ENCODE measurements around the gene GSTA2.
"Not testable (repeated sequence)": the region's sequence is repeated elsewhere in the genome, so short reads cannot be mapped to it uniquely, and the experiment has no call there.

Gene GSTA2

DNA sequence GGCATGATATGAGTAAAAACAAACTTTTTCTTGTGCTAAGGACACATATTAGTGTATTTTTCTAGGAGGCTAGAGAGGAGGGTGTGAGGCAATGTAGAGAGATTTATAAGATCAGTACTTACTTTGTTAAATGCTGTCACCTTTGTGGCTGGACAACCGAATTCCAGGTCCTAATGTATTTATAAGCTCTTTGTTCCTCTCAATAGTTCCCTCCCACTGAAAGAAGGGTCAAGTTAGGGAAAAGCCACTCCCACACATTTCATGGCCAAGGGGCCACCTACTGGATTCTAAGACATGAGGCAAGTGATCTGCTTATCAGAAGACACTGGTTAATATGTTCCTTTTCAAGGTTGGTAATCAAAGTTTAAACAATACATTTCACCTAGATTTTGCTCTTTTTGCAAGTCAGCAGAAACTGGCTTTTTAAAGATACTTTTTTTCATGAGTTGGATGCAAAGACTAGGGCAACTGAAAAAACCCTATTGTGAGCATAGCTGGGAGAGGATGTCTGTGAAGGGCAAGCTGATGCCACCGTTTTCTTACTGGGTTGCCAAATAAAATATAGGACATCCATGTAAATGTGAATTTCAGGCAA, at the start of gene GSTA2:
Gene GSTA2, minus strand, starts transcription at position 154 of the 595 bp plus-strand sequence. CDS start 5,528 bp downstream, outside the sequence.
- DNase-seq, result not testable (repeated sequence)

GRCh38 chr6:52809777-52810176, 46.5 kb upstream of the GSTA2 start:
- DNase-seq, result not testable (repeated sequence)

GRCh38 chr6:52808660-52809059, 45.4 kb upstream of the GSTA2 start:
- DNase-seq, result no peak

- not testable (repeated sequence) for DNase-seq
Observed at GRCh38 chr6:52803668-52804255, 40.5 kb upstream of the GSTA2 start, which contains the start of gene GSTA1. TSS of gene GSTA1 (minus strand) at chr6:52803816. CDS start at chr6:52799267, 4,549 bp downstream.

DNA sequence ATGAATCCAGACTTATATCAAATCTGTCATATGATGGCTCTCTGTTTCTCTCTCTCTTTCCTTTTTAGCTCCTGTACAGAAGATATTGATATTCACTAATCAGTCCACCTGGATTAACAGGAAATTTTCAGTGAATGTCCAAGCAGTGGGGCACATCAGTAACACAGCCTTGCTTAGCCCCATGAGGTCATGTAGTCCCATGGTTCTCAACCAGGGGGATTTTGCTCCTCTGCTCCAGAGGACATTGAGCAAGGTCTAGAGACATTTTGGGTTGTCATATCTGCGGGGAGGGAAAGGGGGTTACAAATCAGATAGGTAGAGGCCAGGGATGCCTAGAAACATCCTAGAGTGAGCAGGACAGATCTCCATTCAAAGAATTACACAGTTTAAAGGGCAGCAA, 39.5 kb upstream of the GSTA2 start:
- DNase-seq, result no peak

DNA sequence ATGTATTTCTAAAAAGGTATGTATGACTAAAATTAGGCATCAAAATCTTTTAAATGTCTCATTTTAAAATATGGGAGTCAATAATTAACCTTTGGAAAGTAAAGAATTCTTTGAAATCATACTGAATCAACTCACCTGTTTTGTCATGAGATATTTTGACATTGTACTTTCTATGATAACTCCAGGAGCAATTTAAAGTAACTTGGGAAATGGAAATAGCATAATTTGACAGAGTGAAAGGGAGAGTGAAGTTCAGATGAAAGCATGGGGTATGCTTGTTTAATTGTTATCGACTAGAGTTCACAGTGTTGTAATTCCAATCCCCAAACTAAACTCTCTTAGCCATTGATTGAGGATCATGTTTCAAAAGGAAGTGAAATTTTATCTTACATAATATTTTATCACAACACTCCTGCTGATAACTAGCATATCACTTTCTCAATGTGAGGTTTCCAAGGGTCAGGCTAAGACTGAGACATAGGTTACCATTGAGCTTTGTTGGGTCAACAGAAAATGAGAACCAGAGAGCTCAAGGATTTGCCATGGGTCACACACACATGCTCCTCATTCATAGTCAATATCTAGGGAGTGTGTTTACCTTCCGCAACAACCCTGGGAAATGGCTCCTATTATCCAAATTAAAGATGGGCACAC, 38.0 kb upstream of the GSTA2 start:
- no peak for DNase-seq

DNA sequence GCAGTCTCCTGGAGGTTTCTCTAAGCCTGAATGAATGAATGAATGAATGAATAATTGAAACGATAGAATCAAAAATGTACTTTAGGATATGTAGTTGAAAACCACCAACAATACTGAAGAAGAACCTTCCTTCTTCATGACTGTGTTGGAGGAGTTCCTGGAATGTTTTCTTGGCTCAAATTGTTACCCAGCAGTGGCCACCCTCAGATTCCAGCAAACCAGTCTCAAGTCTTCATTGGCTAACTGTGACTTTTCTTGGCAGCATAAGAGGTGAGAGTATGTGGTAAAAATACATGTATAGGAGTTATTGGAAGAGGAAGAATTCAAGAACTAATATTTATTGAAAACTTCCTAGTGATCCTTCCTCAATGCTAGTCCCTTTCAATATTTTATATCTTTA, 36.0 kb upstream of the GSTA2 start:
- DNase-seq, result not testable (repeated sequence)

DNA sequence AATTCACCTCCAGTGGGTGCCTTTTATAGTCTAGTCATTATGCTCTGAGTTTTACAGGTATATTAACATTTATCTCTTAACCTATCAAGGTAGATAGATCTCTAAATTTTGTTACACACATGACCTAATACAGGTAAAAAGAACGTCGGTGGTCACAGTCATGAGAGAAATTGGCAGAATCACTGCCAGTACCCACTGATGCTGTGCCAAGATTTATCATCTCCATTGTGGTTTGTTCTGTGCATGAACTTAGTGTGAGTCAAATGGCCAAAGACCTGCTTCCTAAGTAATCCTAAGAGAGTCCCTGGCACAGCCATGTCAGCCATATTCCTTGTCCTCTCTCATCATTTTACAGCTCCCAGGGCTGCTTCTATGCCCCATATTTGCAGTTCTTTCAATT, 31.1 kb upstream of the GSTA2 start:
- DNase-seq, result not testable (repeated sequence)

DNA sequence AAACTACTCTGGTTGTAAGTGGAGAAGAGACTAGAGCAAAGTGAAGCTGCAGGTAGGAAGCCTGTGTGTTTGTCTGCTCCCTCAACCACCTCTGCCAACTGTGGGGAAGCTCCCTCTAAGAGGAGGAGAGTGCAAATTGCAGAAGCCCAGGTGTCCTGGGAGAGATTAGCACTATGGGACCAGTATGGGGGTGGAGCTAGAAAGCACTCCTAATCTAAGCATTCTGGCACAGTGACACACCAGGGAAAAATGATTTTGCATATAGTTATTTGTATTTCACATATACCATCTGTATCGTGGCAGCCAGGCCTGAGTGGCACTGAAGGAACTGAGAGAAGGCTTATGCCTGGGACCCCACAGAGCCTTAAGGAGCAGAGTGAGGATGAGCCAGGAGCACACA, 27.6 kb upstream of the GSTA2 start:
- no peak for DNase-seq

GRCh38 chr6:52789658-52790057, 26.4 kb upstream of the GSTA2 start:
- not testable (repeated sequence) for DNase-seq

- DNase-seq, result no peak
Observed at GRCh38 chr6:52788478-52788877, 25.2 kb upstream of the GSTA2 start.

DNA sequence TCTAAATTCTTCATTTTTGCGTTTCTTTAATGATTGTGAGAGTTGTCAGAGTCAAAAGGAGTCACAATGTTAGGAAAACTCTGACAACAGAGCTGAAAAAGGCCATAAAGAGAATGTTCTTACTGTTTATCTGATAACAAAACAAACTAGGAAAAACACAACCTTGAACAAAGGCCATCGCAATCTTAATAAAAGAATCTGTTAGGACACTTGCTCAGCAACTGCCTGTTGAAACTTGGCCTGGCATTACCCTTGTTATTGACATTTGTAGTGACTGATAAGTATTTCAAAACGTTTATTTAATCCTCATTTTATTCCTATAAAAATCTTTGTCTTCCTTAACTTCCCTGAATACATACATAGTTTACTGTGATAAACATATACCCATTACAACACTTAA, 24.6 kb upstream of the GSTA2 start:
- no peak for DNase-seq

- no peak for DNase-seq
Observed at GRCh38 chr6:52786249-52786956, 23.1 kb upstream of the GSTA2 start.

DNA sequence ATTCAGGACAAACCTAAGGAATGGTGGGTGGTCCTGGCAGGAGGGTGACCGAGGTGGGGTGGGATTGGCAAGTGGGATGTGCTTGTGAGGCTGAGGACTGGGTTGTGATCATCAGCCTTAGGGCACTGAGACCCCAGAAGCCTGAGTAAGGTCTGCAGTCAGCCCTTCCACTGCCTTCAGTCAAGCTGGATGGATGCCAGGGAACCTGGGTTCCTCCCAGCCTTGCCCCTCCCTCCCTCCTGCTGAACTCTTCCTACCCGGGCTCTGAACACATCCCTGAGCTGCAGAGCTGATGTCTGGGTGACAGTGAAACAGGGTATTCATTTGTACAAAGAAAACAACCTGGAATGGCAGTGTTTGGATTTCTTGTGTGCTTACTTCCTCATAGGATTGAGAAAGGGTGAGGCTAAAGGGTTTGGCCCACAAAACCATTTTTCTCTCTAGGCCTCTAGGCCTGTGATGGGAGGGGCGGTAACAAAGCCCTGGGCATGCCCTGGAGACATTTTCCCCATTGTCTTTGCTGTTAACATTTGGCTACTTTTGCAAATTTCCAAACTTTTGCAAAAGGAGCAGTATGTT, 19.5 kb upstream of the GSTA2 start:
- DNase-seq, result not testable (repeated sequence)

GRCh38 chr6:52782209-52782608, 18.9 kb upstream of the GSTA2 start:
- DNase-seq, result not testable (repeated sequence)

GRCh38 chr6:52779237-52779636, 16.0 kb upstream of the GSTA2 start:
- DNase-seq, result no peak

- not testable (repeated sequence) for DNase-seq
Observed at GRCh38 chr6:52776711-52777351, 13.6 kb upstream of the GSTA2 start.

DNA sequence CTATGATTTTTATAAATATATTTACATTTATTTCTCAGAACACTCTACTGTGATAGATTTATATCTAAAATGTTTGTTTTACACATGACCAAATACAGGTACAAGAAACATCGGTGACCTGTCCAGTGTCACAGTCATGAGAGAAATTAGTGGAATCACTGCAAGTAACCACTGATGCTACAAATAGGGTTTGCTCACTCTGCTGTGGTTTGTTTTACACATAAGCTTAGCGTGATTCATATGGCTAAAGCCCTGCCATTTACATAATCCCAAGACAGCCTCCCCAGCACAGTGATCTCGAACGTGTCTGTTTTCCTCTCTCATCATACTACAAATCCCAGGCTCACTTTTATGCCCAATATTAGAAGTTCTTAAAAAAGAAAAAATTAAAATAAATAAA, 6.1 kb upstream of the GSTA2 start:
- DNase-seq, result not testable (repeated sequence)

GRCh38 chr6:52767658-52768057, 4.4 kb upstream of the GSTA2 start:
- DNase-seq, result not testable (repeated sequence)

- not testable (repeated sequence) for DNase-seq
Observed at GRCh38 chr6:52761673-52762491, 1.4 kb downstream of the GSTA2 start.

DNA sequence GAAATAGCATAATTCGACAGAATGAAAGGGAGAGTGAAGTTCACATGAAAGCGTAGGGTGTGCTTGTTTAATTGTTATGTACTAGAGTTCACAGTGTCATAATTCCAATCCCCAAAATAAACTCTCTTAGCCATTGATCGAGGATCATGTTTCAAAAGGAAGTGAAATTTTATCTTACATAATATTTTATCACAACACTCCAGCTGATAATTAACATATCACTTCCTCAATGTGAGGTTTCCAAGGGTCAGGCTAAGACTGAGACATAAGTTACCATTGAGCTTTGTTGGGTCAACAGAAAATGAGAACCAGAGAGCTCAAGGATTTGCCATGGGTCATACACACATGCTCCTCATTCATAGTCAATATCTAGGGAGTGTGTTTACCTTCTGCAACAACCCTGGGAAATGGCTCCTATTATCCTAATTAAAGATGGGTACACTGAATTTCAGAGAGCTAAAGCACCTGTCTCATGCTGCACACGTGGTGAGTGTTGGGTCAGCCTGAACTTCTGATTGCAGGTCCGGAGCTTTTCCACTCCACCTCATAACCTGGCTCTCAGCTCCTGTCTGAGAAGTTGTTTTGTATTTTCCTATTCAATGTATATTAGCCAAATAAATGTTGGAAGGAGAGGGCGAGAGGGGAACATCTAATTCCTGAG, 3.0 kb downstream of the GSTA2 start:
- DNase-seq, result no peak
